Smooth muscle cell of the umbilical artery (primary cell): ENCODE results near the gene NMNAT3. TPM values are rescaled to one million over a fixed set of nuclear protein-coding genes. Genes with fewer than 3 reads are reported as not detected.

Experiments
- total RNA-seq: library from RNA; depleted of rRNA; stranded (reverse); fragments of >200 nt; gene quantifications from 2 replicates; pipeline ENCODE4 v1.2.3, GENCODE V29; 2014

Gene NMNAT3
- total RNA-seq: 0.32 and 0.59 TPM in 2 replicates

DNA sequence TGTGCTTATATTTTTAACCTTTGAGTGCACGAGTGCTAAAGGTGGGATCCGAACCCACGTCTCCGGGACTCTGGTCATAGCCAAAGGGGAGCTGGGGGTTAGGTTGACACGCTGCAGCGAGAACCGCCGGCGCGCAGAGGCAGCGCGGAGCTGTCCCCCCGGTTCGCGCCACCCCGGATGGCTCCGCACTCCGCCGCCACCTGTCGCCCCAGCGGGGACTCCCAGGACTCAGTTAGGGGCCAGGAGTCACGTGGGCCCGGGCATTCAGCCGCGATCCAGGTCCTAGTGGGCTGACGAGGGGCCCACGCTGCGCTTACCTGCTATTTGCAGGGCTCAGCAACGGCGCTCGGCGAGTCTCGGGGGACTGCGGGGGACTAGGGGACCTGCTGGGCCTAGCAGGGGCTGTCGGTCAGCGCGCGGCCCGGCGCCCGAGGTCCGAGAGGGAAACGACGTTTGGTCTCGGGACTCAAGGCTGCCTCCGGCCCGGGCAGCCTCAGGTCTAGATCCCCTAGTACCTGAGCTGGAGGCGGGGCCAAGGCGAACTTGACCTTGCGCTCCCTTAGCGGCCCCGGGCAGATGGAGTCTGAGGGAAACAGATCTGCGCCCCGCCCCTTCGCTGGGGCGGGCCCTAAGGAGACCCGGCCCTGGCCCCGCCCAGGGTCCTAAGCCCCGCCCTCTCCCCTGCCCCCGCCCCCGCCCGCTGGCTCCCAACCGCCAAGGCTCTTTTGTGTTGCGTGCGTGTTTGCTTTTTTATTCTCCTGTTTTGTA lies at the start of gene NMNAT3:
TSS of gene NMNAT3 (minus strand) at position 585 of the 768 bp plus-strand sequence. CDS start 50,248 bp downstream, outside the sequence.

Other genes starting within 250 kb of the NMNAT3 start
- not detected in 2 replicates for gene RBP2, start 201.5 kb downstream of the NMNAT3 start, total RNA-seq
- 5.1 and 6.5 TPM in 2 replicates for gene RBP1, start 138.2 kb downstream of the NMNAT3 start, total RNA-seq